PFSK-1 (cell line): ENCODE data around the gene VSIG10L2.

ENCODE experiments used
- POLR2AphosphoS5 ChIP-seq: IDR thresholded peaks from 2 replicates; pipeline ENCODE4 v1.6.1; 2012; ENCODE audit warnings: low read depth, mild to moderate bottlenecking, control low read depth, low read length, moderate library complexity
- TF ChIP-seq, protein P1 (sequence below), 2 experiments: IDR thresholded peaks; 2 replicates each; pipeline versions ENCODE4 v1.6.1 to v1.8.0; 2011 to 2012; ENCODE audit warnings: low read depth in 2 of 2, low read length in 2 of 2, control low read depth in 1 of 2, inconsistent platforms in 1 of 2, mild to moderate bottlenecking in 1 of 2, moderate library complexity in 1 of 2; ENCODE audit not compliant: insufficient read depth in 1 of 2

DNA sequence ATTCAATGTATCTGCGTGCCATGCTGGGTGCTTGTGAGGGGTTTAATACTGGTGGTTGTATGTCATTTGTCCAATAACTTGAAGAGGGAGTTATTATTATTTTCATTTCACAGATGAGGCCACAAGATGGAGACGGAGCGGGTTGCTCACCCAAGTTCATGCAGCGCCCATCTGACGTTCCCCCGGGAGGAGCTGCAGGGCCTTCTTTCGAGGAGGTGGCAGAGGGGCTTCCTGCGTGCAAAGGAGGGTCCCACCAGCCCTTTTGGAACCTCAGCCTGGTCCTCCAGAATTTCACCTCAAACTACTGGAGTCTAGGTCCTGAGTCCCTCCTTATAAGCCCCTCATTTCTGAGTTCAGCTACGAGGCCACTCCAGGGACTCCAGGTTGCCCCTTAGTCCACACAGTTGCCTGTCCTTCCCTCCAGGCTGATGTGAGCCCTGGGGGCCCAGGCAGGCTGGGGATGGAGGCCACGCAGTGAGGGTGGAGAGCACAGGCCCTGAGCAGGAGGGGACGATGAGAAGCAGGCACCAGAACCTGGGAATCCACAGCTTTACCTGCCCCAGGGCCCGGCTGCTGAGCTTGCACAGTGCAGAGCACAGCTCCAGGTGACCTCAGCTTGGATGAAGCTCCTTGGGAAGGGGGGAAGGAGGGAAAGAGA is 2.9 kb upstream of the VSIG10L2 start:
- TF ChIP-seq POLR2AphosphoS5 = no peak
- TF ChIP-seq, protein P1, sequence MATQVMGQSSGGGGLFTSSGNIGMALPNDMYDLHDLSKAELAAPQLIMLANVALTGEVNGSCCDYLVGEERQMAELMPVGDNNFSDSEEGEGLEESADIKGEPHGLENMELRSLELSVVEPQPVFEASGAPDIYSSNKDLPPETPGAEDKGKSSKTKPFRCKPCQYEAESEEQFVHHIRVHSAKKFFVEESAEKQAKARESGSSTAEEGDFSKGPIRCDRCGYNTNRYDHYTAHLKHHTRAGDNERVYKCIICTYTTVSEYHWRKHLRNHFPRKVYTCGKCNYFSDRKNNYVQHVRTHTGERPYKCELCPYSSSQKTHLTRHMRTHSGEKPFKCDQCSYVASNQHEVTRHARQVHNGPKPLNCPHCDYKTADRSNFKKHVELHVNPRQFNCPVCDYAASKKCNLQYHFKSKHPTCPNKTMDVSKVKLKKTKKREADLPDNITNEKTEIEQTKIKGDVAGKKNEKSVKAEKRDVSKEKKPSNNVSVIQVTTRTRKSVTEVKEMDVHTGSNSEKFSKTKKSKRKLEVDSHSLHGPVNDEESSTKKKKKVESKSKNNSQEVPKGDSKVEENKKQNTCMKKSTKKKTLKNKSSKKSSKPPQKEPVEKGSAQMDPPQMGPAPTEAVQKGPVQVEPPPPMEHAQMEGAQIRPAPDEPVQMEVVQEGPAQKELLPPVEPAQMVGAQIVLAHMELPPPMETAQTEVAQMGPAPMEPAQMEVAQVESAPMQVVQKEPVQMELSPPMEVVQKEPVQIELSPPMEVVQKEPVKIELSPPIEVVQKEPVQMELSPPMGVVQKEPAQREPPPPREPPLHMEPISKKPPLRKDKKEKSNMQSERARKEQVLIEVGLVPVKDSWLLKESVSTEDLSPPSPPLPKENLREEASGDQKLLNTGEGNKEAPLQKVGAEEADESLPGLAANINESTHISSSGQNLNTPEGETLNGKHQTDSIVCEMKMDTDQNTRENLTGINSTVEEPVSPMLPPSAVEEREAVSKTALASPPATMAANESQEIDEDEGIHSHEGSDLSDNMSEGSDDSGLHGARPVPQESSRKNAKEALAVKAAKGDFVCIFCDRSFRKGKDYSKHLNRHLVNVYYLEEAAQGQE (IDR thresholded peaks at IDR 0.05; ENCODE audit: insufficient read depth in 1 of 2, low read depth in 2 of 2, low read length in 2 of 2) = no peak
